Thyroid gland (tissue), 4 donors: Measurements from ENCODE around the gene OTUD5.
A peak's percentile ranks its signal among the peaks of the same experiment; 100 is the strongest.

ENCODE experiments used
- POLR2A ChIP-seq, 2 donors: fragments of 450-650 bp; IDR thresholded peaks; one replicate each; pipeline ENCODE4 v1.6.1; 2017; ENCODE audit warnings: antibody characterized with exemption in 2 of 2, mild to moderate bottlenecking in 2 of 2, moderate library complexity in 1 of 2
- TF ChIP-seq, protein P1 (sequence below), 6 experiments: fragments of 200-600 bp in 3 of 6; fragments of 450-650 bp in 3 of 6; sonication (generic) in 3 of 6; IDR thresholded peaks; one replicate each; pipeline ENCODE4 v1.5.1; 2016 to 2019; ENCODE audit warnings: antibody characterized with exemption in 6 of 6, mild to moderate bottlenecking in 2 of 6, inconsistent platforms in 1 of 6, moderate library complexity in 1 of 6

DNA sequence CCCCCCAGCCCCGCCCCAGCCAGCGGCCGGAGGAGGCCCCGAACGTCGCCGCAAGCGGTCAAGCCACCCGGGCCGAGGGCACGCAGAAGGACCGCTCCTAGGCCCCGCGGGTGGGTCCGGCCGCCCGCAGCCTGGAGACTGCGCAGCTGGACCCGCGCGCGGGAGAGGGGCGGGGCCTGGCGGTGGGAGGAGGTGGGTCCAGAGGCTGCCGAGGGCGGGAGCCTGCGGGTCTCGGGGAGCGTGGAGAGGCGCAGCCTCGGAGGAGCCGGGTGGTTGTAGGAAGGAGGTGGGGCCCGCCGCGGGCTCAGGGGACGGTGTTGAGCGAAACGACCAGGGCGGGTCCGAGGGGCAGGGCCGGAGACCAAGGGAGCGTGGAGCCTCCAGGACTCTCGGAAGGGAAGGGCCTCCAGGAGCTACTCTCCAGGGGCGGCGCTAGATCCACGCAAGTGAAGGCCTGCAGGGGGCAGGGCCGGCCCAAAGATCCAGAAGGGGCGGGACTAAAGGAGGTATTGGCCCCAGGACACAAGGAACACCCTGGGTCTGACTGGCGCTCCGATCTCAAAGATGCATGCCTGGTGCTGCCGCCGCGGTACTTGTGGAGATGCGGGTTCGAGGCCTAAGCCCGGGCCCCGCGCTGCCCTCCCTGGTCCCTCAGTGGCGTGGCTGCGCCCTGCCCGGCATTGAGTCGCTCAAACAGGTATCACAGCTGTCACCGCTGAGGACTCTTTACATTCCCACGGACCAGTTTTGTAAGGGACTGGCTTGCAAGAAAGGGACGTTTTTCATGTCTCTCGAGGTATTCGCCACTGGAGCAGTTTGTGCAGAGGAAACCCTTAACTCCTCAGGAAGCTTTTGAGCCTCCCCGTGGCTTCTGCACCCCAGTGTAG lies 65.8 kb downstream of the OTUD5 start:
- TF ChIP-seq, protein P1, sequence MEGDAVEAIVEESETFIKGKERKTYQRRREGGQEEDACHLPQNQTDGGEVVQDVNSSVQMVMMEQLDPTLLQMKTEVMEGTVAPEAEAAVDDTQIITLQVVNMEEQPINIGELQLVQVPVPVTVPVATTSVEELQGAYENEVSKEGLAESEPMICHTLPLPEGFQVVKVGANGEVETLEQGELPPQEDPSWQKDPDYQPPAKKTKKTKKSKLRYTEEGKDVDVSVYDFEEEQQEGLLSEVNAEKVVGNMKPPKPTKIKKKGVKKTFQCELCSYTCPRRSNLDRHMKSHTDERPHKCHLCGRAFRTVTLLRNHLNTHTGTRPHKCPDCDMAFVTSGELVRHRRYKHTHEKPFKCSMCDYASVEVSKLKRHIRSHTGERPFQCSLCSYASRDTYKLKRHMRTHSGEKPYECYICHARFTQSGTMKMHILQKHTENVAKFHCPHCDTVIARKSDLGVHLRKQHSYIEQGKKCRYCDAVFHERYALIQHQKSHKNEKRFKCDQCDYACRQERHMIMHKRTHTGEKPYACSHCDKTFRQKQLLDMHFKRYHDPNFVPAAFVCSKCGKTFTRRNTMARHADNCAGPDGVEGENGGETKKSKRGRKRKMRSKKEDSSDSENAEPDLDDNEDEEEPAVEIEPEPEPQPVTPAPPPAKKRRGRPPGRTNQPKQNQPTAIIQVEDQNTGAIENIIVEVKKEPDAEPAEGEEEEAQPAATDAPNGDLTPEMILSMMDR (IDR thresholded peaks at IDR 0.05) = peak in 4 of 6 experiments; percentile 16 to 48 (median 34)
- peak in 1 of 2 donors; percentile 52 for TF ChIP-seq POLR2A (IDR thresholded peaks at IDR 0.05)
